ENCODE data around the gene ZBTB16. TPM values are rescaled to one million over a fixed set of nuclear protein-coding genes. Genes with fewer than 3 reads are reported as not detected.

The ZBTB16 gene
- total and polyA plus RNA-seq, 2 of the 13 experiments (the other 11 are each of a cell fraction or from before 2014, with no cell fraction given), result not detected

GRCh38 chr11:114123692-114124330 lies 64.3 kb downstream of the ZBTB16 start:
- Histone ChIP-seq H3K27ac (ENCODE audit: extremely low read length, insufficient read depth, low read length) (no peak overlapping the region), H3K4me3 (replicated peaks in 1 of 3; ENCODE audit: insufficient read depth in 1 of 3, low read depth in 2 of 3, low read length in 3 of 3) (no peak overlapping the region), H2AFZ (ENCODE audit: low read length) (no peak overlapping the region), H3K79me2 (ENCODE audit: insufficient read depth, low read length) (no peaks in the 10 kb centered on the region), H3K9ac (ENCODE audit: insufficient read depth, low read depth, low read length) (no peak overlapping the region), H3K9me3 (ENCODE audit: low read length) (no peaks in the 10 kb centered on the region), H4K20me1 (ENCODE audit: insufficient read depth, low read length) (no peaks in the 10 kb centered on the region), H3K4me2 (ENCODE audit: low read depth, low read length) (no peak overlapping the region), H3K4me1 (ENCODE audit: insufficient read depth, low read length) (no peaks in the 10 kb centered on the region), H3K27me3 (ENCODE audit: control insufficient read depth in 1 of 2, insufficient read depth in 2 of 2, low read length in 2 of 2) (peaks cover 2 to 34% of the 10 kb centered on the region in 2 experiments; a peak in 2 of 5 replicates), H3K36me3 (replicated peaks in 1 of 2; ENCODE audit: control insufficient read depth in 1 of 2, insufficient read depth in 2 of 2, low read length in 2 of 2) (no peaks in the 10 kb centered on the region)
- intact Hi-C loops (cut with micrococcal nuclease; ENCODE audit: unreplicated experiment), result no loop called here
- FAIRE-seq, result no peak
- no peak for DNase-seq (ENCODE audit: low spot score)
- 40% methylated on average over 11 of the region's 11 CpGs for WGBS (ENCODE audit: low lambda C conversion rate)
- no TSS peak for BruUV-seq (replicated peaks)
- CTCF ChIA-PET (ENCODE audit: low intra/inter-chr PET ratio, low total read pairs), result no interaction called here
- TF ChIP-seq NR0B2 (CRISPR knock-in tag; IDR thresholded peaks at IDR 0.05) (no peak), TOE1 (CRISPR knock-in tag; IDR thresholded peaks at IDR 0.05) (no peak), NR2F1 (CRISPR knock-in tag; IDR thresholded peaks at IDR 0.05) (no peak), ZNF143 (CRISPR knock-in tag; IDR thresholded peaks at IDR 0.05) (no peak), ZNF788 (CRISPR knock-in tag; IDR thresholded peaks at IDR 0.05; ENCODE audit: borderline replicate concordance) (no peak), EED (CRISPR knock-in tag; IDR thresholded peaks at IDR 0.05) (no peak), RORA (CRISPR knock-in tag; IDR thresholded peaks at IDR 0.05) (no peak), ZNF780A (CRISPR knock-in tag; IDR thresholded peaks at IDR 0.05) (no peak), ZSCAN30 (CRISPR knock-in tag; IDR thresholded peaks at IDR 0.05) (no peak), ZFP90 (CRISPR knock-in tag; IDR thresholded peaks at IDR 0.05; ENCODE audit: borderline replicate concordance) (no peak), ZNF674 (CRISPR knock-in tag; IDR thresholded peaks at IDR 0.05; ENCODE audit: low read depth) (no peak), SP4 (CRISPR knock-in tag; IDR thresholded peaks at IDR 0.05) (no peak), CHCHD3 (CRISPR knock-in tag; IDR thresholded peaks at IDR 0.05) (no peak), ZNF292 (CRISPR knock-in tag; IDR thresholded peaks at IDR 0.05; ENCODE audit: borderline replicate concordance, low read depth) (no peak), PCBP2 (optimal IDR thresholded peaks at IDR 0.05; ENCODE audit: low read depth, low read length, poor library complexity, severe bottlenecking) (no peak), E2F1 (CRISPR knock-in tag; IDR thresholded peaks at IDR 0.05) (no peak)
- TF ChIP-seq, protein P1, sequence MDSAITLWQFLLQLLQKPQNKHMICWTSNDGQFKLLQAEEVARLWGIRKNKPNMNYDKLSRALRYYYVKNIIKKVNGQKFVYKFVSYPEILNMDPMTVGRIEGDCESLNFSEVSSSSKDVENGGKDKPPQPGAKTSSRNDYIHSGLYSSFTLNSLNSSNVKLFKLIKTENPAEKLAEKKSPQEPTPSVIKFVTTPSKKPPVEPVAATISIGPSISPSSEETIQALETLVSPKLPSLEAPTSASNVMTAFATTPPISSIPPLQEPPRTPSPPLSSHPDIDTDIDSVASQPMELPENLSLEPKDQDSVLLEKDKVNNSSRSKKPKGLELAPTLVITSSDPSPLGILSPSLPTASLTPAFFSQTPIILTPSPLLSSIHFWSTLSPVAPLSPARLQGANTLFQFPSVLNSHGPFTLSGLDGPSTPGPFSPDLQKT (CRISPR knock-in tag; IDR thresholded peaks at IDR 0.05; ENCODE audit: borderline replicate concordance), result no peak
- TF ChIP-seq, protein P2, sequence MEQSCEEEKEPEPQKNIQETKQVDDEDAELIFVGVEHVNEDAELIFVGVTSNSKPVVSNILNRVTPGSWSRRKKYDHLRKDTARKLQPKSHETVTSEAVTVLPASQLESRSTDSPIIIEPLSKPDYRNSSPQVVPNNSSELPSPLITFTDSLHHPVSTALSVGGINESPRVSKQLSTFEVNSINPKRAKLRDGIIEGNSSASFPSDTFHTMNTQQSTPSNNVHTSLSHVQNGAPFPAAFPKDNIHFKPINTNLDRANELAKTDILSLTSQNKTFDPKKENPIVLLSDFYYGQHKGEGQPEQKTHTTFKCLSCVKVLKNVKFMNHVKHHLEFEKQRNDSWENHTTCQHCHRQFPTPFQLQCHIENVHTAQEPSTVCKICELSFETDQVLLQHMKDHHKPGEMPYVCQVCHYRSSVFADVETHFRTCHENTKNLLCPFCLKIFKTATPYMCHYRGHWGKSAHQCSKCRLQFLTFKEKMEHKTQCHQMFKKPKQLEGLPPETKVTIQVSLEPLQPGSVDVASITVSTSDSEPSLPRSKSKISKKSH (CRISPR knock-in tag; IDR thresholded peaks at IDR 0.05; ENCODE audit: borderline replicate concordance), result no peak
- in situ Hi-C loops (cut with HindIII; ENCODE audit: extremely low pct_ligation_motif_present, low pct_unique_long_range_greater_than_20kb), result no loop called here
- ATAC-seq, result no peak
- POLR2A ChIA-PET, result no interaction called here

Data from HepG2 (cell line).